ACHN (cell line): Measurements from ENCODE around the gene BAD.
"Not testable (repeated sequence)": the region's sequence is repeated elsewhere in the genome, so short reads cannot be mapped to it uniquely, and the experiment has no call there.

Experiments used
- DNase-seq: peaks from one replicate; pipeline ENCODE4 v3.0.0-alpha.2; 2015
- in situ Hi-C: cut with HindIII; loops from 2 replicates; pipeline ENCODE4 v1.10.0; 2017; ENCODE audit warnings: low sequenced_read_pairs, low pct_ligation_motif_present, low pct_unique_long_range_greater_than_20kb

Gene BAD

DNA sequence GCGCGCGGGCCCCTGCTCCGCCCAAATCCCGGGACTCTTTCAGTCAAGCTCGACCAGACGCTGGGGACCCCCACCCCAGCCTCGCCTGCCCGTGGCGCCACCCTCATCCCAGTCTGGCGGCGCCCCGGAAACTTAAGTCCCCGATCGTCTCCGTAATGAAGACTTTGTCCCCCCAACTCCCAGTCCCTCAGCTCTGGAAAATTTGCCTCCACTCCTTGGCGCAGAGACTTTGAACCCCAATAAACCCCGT, 32.8 kb downstream of the BAD start:
- no peak for DNase-seq
- in situ Hi-C loops = no loop called here

DNA sequence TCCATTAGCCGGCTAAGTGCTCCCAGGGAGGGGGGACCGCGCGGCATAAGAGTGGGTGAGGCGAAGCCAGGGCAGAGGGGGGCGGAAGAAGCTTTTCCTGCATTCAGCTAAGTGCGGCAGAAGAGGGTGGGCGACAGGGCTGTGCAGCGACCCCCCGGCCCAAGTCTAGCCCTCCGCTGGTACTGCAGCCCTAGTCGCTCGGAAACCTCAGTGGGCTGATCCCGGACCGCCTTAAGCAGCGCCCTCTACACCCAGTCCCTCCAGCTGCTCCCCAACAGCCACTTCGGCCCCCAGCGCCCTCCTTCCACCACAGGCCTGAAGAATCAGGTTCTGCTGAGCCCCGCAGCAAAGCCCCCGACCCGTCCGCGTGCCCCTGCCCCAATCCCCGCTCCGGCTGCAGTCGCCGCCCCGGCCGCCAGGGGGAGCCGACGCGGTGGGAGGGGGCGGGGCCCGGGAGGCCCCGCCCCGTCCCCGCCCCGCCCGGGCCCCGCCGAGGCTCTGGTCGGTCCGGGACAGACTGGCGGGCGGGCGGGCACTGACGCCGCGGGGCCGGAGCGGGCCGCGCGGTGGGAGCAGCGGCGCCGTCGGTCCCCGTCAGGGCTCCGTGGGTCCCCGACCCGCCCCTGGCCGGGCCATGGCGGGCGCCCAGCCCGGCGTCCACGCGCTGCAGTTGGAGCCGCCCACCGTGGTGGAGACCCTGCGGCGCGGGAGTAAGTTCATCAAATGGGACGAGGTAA, 33.3 kb downstream of the BAD start, which contains the start of gene PLCB3:
TSS of gene PLCB3 (plus strand) at position 515 of the 737 bp plus-strand sequence. CDS start at position 635, 120 bp downstream.
- in situ Hi-C loops = no loop called here
- peak; percentile 48 for DNase-seq

DNA sequence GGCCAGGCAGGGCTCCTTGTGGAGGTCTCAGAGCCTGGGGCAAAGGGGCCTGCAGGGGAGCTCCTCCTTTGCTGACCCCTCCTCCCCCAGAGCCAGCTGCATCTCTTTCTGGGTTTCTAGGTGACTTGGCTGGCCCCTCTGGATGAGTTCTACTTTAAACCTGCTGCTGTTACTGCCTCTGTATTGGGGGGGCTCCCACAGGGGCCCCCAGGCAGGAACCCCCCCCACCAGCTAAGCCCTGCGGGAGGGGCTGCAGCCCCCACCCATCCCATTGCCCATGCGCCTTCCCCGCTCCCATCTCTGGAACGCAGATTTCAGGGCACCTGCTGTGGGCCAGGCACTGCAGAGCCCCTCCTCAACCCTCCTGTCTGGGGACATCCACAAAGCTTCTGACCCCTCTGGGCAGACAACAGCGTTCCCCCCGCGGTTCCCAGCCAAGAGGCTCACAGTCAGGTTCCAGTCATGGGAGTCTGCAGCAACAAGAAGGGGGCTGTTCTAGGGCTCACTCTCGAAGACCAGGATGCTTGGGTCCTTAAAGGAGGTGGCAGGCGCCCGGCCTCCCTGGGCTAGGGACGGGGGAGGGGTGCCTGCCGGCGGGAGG, 34.0 kb downstream of the BAD start:
- in situ Hi-C loops = no loop called here
- DNase-seq = no peak

DNA sequence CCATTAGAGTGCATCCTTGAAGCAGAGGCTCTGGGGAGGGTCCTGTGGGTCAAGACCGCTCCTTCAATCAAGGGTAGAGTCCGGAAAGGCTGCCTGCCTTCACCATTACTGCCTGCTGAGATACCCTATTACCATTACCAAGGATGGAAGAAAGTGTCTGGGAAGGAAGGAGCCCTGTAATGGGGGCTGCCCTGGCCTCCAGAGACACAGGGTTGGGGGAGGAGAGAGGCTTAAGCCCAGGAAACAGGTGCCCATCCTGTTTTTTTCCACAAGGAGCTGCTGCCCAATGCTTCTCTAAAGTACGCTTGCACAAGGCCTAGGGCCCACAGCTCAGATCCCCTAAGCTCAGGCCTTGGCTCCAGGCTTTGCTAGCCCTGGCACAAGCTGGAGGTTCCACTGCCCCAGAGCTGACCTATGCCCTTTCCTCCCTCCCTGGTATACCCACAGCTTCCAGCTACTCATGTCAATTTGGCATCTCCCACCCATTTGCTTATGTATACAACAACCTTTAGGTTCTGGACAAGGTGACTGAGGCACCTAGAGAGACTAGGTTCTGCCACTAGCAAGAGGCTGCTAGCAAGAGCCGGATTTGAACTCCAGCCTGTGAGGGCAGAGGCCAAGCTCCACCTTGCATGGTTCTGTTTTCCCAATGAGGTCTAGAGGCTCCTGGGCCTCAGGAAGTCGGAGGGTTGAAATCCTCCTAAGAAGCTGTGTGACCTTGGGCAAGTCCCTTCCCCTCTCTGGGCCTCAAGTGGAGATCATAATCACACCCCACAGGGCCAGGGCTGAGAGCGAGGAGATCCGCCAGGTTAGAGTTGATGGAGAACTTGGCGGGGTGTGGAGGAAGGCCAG, 34.7 kb downstream of the BAD start:
- no peak for DNase-seq
- in situ Hi-C loops = no loop called here

DNA sequence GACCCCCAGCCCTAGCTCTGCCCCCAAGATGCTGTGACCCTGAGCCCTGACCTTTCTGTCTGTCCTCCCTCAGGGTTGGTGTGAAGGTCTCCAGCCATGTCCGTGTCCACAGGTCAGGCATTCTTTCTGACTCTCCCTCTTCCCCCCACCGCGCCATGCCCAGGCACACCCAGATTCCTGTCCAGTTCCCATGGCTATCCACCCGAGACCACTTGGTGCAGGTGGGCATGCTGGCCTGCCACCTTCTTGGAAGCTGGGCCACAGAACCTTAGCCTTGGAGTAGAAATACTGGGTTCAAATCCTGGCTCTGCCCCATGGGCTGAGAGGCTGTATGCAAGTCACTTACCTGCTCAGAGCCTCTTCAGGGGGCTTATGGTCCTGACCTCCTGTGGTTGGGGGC, 35.4 kb downstream of the BAD start:
- in situ Hi-C loops = no loop called here
- no peak for DNase-seq

DNA sequence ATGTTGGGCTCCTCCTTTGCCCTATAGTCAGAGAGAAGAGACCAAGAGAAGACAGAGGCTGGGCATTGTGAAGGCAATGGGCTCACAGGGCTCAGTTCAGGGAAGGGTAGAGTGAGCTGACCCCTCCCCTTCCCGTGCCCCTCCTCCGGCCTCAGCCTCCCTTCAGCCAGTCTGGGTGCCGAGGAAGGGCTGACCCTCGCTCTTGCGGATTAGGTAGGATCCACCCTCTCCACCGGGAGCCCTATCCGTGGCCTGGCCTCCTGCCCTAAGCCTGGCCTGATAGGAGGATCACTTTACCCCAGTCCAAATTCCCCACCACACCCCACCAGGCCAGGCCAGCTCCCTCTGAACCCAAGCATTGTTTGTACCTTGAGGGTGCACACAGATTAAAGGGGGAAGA, 35.9 kb downstream of the BAD start:
- in situ Hi-C loops = no loop called here
- no peak for DNase-seq

DNA sequence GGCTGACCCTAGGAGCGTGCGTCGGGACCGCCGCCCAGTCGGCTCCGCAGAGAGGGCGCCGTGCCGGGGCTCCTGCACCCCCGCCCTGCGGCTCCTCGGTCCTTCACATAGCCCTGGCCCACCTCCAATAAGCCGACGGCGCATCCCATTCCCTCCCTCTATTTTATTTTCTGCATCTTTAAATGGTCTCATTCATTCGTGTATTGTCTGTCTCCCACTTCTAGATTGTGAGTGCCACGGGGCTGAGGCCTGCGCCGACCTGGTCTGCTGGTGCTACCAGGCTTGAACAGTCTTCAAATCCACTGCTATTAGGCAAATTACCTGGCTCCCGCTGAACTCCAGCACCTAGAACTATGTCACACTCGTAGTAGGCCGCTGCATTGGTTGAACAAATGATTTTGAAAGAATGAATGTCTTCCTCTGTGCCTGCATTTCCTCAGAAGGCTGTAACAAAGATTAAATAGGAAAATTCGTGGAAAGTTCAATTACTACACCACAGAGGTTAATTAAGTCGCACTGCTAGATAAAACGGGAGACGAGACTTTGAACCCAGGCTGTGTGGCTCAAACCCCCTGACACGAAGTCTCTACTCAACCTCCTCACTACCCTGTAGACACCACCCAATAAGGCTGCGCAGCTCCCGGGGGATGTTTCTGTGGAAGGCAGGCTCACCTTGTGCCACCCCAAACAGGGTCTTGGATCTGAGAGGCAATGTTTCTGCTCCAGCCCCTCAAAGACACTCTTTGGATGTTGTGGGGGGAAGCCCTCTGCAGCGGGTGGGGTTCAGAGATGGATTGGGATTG, 36.5 kb downstream of the BAD start:
- in situ Hi-C loops = no loop called here
- no peak for DNase-seq

DNA sequence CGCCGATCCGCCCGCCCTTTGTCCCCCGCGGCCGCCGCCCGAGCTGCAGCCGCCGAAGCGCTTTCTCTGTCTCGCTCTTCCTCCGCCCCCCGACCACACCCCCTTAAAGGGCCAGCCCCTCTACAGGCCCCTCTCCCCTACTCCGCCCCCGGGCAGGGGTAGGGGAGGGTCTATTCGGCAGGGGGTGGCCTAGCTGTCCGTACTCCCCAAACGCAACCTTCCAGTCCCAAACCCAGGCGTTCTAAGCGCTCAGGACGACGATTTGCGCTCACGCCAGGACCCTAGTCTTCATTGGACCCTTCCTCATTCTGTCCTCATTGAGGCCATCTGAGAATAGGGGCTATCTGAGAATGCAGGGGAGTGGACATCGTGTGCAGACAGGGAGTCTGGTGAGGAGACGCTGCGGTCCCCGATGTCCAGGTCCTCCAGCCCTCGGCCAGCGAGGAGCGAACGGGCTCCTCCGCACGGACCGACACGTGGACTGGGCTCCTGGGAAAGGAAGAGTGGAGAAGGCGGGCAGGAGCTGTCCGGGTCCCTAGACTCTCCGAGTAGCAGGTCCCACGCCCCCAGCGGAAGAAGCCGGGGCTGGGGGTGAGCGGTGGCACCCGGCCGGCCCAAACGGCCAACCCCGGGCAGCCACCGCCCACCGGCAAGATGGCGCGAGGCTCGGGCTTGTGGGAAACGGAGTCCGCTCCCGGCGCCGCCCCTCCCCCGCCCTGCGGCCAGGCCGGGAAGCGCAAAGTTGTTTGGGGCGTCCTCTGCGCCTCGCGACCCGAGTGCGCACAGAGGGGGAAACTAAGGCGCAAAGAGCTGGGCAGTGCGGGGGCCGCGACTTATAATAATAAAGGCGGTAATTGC, 37.4 kb downstream of the BAD start, which contains the start of gene PPP1R14B:
TSS of gene PPP1R14B (minus strand) at position 73 of the 858 bp plus-strand sequence. CDS start 270 bp downstream, outside the sequence.
- in situ Hi-C loops = no loop called here
- DNase-seq = peak; percentile 83

DNA sequence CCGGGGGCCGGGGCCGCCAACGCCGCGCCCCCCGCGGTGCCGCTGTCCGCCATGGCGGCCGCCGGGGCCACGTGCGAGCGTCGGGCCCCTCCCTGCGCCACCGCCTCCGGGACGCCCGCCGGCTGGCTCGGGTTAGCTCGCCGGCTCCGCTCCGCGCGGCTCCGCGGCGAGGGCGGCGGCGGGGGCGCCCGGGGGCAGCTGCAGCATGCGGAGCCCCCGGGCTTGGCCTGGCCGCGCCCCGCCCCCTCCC, 37.9 kb downstream of the BAD start:
- in situ Hi-C loops, DNase-seq: not testable (repeated sequence)

DNA sequence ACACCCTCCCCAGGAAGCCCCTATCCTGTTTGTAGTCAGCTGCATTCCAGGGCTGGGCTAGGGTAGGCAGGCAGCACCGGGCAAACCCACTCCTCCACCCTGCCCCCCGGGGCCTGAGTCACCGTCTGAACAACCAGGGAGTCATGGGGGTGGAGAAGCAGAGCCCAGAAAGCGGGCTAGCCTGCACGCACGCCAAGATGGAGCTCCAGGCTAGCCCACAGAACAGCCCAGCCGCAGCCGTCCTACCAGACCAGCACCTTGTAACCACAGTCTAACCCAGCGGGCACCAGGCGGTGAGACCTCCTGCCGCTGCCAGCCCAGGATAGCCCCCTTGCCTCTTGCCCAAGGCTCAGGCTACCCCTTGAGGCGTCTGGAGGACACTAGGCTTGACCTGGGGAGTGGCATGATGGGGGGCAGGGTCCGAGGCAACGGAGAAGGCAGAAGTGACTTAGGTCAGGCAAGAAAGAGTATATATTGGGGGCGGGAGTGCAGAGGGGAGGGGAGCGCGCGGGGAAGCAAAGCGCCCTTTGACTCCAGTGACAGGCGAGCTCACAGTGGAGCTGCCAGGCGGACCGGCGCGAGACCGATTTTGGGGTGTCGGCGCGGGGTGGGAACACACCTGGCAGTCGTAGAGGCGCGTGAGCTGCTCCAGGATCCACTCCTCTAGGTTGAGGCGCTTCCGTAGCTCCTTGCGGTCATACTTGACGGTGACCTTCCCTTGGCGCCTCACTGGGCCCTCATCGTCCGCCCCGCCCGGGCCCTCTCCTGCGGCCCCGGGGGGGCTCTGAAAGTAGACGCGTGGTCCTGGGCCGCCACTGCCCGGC, 38.5 kb downstream of the BAD start:
- DNase-seq = peak; percentile 89
- in situ Hi-C loops = no loop called here

DNA sequence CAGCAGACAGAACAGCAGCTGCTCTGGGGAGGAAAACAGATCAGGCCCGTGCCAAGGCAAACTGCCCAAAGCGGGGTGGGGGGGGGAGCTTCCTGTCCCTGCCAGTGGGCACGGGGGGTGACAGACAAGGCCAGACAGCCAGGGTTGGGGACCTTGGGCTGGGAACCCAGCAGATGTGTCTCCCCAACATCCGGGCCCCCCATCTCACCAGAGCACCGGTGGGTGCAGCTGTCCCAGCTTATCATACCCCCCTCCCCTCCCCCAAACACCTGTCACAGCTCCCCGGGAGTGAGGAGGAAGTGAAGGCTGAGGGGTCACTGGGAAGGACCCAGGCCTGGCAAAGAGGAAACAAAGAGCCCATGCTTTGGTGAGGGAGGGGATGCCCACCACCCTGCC, 39.1 kb downstream of the BAD start:
- DNase-seq = no peak
- in situ Hi-C loops = no loop called here

DNA sequence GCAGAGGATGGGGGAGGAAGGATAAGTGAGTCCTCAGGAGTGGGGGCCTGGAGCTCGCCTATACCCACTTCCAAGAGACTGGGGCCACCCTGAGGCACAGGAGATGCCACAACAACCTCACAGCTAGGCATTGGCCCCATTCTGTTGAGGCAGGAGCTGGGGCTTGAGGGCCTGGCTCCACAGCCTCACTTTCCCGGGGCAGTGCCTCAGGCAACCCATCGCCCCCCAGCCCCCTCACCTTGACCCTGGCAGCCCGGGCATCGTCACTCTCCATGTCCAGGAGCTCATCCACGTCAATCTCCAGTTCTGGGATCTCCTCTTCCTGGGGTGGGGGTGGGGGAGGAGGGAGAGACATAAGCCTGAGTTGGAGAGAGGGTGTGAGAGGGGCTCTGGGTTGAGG, 39.5 kb downstream of the BAD start:
- DNase-seq = no peak
- in situ Hi-C loops = no loop called here

DNA sequence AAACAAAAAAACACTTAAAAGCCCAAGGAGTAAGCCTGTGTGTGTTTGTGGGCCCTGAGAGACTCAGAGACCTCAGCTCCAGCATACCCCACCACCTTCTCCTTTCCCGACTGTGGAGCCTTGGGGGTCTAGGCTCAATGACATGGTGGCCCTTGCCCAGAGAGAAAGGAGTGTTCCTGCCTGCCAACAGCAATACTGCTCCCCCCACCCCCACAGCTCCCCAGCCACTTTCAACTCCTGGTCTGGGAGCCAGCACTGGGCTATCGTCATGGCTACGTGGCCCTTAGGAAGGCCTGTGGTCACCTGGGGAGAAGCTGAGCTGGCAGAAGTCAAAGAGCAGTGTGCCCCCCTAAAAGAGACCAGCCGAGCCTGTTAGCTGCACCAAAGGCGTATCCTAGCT, 40.4 kb downstream of the BAD start:
- DNase-seq = no peak
- in situ Hi-C loops = no loop called here

DNA sequence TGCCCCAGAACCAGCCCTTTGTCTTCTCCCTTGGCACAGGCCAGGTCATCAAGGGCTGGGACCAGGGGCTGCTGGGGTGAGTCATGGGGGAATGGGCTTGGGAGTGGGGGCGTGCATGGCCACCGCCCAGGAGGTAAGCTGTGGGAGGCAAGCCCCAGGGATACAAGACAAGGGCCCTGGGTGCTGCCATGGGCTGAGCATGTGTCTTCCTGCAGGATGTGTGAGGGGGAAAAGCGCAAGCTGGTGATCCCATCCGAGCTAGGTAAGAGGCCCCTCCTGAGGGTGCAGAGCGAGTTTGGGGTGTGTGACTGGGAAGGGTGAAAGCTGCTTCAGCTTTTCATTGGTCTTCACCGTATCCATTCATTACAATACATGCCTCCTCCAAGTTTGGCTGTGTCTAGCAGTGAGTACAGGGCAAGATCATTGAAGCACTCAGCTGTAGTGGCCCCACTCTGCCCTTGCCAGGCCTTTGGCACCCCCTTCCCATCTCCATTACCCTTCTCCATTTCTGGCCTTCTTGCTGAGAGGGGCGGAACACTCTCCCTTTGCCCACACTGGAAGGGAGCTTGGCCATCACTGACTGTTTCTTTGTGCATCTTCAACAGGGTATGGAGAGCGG, 41.1 kb downstream of the BAD start:
- DNase-seq = no peak
- in situ Hi-C loops = no loop called here

DNA sequence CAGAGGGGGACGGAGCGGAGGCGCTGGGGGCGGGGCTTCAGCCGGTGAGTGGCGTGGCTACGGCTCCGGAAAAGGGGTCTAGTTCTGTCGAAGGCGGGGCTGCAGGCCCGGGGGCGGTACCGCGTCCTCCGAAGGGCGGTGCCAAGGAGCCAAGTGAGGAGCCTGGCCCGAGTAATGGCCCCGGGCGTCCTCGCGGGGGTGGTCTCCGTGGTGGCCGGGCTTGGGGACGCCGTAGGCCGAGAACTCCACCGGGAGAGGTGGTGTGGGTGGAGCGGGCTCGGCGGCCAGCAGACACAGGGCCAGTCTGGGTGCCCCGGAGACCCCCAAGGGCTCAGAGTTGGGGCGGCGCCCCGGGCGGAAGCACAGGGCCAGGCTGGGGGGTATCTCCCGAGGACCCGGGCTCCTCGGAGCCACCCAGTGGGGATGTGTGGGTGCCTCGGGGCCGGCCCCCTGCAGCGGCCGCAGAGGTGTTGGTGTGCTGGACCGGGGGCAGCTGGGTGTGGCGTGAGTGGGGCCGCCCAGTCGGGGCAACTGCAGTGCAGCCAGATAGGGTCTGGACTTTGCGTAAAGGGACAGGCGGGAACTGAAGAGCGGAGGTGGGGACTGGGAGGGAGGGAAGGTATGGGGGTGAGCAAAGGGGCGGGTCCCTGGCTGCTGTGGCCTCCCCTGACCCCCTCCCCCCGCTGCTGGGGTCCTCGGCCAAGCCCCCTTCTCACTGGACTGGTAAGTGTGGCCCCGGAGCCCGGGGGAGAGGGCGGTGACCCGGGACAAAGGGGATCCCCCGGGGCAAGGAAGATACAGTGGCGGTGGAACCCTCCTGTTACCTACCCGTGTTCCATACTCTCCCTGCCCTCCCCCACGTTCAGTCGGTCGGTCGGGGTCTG, 42.7 kb downstream of the BAD start:
- in situ Hi-C loops = no loop called here
- peak; percentile 55 for DNase-seq

DNA sequence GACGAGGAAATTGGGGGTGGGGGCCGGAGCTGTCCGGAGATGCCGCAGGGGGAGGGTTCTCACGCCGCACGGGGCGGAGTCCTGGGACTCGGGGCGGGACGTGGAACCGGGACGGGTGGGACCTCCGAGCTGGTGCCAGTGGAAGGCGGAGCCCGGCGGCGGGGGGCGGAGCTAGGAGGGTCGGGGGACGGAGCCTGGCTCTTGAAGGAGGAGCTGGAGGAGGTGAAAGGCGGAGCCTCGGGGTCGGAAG, 43.3 kb downstream of the BAD start:
- in situ Hi-C loops = no loop called here
- DNase-seq = peak; percentile 96
